ENCODE results near the gene ALK.

Gene ALK

DNA sequence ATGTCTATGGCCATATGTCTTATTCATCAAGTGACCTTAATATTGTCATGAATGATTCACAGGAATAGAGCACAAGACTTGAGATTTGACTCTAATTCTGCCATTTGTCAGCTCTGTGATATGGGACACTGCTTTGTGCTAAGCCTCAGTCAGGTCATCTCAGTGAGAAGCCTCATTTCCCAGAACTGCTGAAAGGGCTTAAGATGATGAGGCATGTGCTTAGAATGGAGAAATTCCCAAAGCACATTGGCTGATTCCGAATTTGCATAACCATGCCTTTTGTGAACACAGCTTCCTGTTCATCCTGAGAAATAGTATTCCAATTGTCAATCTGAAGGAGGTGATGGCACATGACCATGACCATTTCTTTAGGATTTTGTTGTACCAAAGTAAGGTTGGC, 218.1 kb downstream of the ALK start:
- Histone ChIP-seq H3K4me1 (ENCODE audit: low read length) (no peaks in the 10 kb centered on the region), H2AFZ (ENCODE audit: low read depth, low read length) (no peak overlapping the region)

DNA sequence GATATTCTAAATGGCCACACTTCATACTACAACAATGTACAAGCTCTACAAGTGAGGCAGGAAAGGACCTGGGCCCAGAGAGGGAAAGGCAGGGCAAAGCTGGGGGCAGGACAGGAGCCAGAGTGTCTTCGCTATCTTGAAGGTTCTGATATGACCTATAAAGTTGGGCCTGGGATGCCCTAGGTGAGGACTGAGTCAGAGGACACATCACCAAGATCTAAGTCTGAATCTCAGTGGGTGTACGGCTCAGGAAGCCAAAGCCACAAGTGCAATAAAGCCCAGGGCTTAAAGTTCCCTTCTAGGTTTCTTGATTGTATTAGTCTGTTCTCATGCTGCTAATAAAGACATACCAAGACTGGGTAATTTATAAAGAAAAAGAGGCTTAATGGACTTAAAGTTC, 219.1 kb downstream of the ALK start:
- Histone ChIP-seq H3K4me1 (ENCODE audit: low read length) (no peaks in the 10 kb centered on the region), H3K9me3 (ENCODE audit: insufficient read depth, low read length) (no peaks in the 10 kb centered on the region), H3K4me3 (ENCODE audit: low read length) (no peak overlapping the region), H3K27ac (ENCODE audit: low read length) (no peak overlapping the region), H3K4me2 (ENCODE audit: low read length) (no peak overlapping the region), H3K36me3 (replicated peaks; ENCODE audit: low read depth, low read length) (no peaks in the 10 kb centered on the region), H2AFZ (ENCODE audit: low read depth, low read length) (no peak overlapping the region), H3K9ac (ENCODE audit: low read length) (no peak overlapping the region), H4K20me1 (ENCODE audit: insufficient read depth, low read length) (no peaks in the 10 kb centered on the region), H3K27me3 (ENCODE audit: low read depth, low read length) (peaks cover 5% of the 10 kb centered on the region; the same call in 1 of the 2 replicates), H3K79me2 (ENCODE audit: low read length) (no peaks in the 10 kb centered on the region)
- no peak for TF ChIP-seq EZH2phosphoT487 (IDR thresholded peaks at IDR 0.05; ENCODE audit: low read depth)
- TF ChIP-seq, protein P1, sequence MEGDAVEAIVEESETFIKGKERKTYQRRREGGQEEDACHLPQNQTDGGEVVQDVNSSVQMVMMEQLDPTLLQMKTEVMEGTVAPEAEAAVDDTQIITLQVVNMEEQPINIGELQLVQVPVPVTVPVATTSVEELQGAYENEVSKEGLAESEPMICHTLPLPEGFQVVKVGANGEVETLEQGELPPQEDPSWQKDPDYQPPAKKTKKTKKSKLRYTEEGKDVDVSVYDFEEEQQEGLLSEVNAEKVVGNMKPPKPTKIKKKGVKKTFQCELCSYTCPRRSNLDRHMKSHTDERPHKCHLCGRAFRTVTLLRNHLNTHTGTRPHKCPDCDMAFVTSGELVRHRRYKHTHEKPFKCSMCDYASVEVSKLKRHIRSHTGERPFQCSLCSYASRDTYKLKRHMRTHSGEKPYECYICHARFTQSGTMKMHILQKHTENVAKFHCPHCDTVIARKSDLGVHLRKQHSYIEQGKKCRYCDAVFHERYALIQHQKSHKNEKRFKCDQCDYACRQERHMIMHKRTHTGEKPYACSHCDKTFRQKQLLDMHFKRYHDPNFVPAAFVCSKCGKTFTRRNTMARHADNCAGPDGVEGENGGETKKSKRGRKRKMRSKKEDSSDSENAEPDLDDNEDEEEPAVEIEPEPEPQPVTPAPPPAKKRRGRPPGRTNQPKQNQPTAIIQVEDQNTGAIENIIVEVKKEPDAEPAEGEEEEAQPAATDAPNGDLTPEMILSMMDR (IDR thresholded peaks at IDR 0.05; ENCODE audit: low read depth, low read length) = no peak

More for the DNA sequence above, 218.1 kb downstream of the ALK start:
- Histone ChIP-seq H3K36me3 (replicated peaks; ENCODE audit: low read depth, low read length) (no peaks in the 10 kb centered on the region), H3K4me3 (ENCODE audit: low read length) (no peak overlapping the region), H3K9me3 (ENCODE audit: insufficient read depth, low read length) (no peaks in the 10 kb centered on the region), H3K9ac (ENCODE audit: low read length) (no peak overlapping the region), H4K20me1 (ENCODE audit: insufficient read depth, low read length) (no peaks in the 10 kb centered on the region), H3K27ac (ENCODE audit: low read length) (no peak overlapping the region), H3K4me2 (ENCODE audit: low read length) (no peak overlapping the region), H3K27me3 (ENCODE audit: low read depth, low read length) (peaks cover 4% of the 10 kb centered on the region; the same call in 1 of the 2 replicates), H3K79me2 (ENCODE audit: low read length) (no peaks in the 10 kb centered on the region)
- TF ChIP-seq EZH2phosphoT487 (IDR thresholded peaks at IDR 0.05; ENCODE audit: low read depth) = no peak
- TF ChIP-seq, protein P1 (IDR thresholded peaks at IDR 0.05; ENCODE audit: low read depth, low read length) = no peak

DNA sequence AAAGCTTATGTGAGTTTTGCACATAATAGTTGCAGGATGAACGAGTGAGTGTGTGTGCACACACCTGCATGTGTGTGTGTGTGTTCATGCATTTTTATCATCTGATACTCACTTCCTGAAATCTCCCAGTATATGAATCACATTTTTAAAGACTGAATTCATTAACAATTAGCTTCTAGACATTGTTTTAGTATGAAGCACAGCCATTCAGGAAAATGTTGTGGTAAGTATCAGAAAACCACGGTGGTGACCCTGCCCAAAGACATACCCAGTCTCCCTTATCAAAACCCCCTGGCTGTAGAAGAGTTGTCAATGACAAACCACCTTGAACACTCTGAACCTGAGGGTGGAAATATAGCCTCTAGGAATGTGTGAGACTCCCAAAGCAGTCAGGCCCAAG, 220.8 kb downstream of the ALK start:
- H3K4me2 ChIP-seq (ENCODE audit: low read length) = no peak overlapping the region
- no peaks in the 10 kb centered on the region for H3K4me1 ChIP-seq (ENCODE audit: low read length)
- H4K20me1 ChIP-seq (ENCODE audit: insufficient read depth, low read length) = no peaks in the 10 kb centered on the region
- no peak overlapping the region for H3K27ac ChIP-seq (ENCODE audit: low read length)
- H3K4me3 ChIP-seq (ENCODE audit: low read length) = no peak overlapping the region
- 0 out of 2 replicates have a peak, but pooled peaks cover 5% of the 10 kb centered on the region for H3K27me3 ChIP-seq (ENCODE audit: low read depth, low read length)
- H3K79me2 ChIP-seq (ENCODE audit: low read length) = no peaks in the 10 kb centered on the region
- TF ChIP-seq, protein P1 (IDR thresholded peaks at IDR 0.05; ENCODE audit: low read depth, low read length) = no peak
- H3K9ac ChIP-seq (ENCODE audit: low read length) = no peak overlapping the region
- H2AFZ ChIP-seq (ENCODE audit: low read depth, low read length) = no peak overlapping the region
- no peaks in the 10 kb centered on the region for H3K36me3 ChIP-seq (replicated peaks; ENCODE audit: low read depth, low read length)
- H3K9me3 ChIP-seq (ENCODE audit: insufficient read depth, low read length) = no peaks in the 10 kb centered on the region

DNA sequence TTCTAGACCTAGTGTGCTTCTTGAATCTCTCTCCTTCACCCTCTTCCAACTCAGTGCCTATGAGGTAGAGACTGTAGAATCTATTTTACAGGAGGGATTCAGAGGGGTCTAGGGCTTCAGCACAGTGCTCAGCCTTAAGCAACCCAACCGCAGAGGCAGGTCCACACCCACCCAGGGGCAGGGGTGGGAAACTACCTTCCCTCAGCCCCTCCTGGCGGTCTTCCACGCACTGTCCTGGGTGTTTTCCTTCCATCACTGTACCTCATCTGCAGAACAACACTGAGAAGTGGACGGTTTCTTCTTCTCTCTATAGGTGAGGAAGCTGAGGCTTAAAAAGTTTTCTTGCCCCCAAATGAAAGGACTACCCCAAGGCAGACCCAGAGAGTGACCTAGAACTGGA, 222.3 kb downstream of the ALK start:
- Histone ChIP-seq H3K4me3 (ENCODE audit: low read length) (no peak overlapping the region), H3K27ac (ENCODE audit: low read length) (no peak overlapping the region), H3K79me2 (ENCODE audit: low read length) (no peaks in the 10 kb centered on the region), H3K4me1 (ENCODE audit: low read length) (no peaks in the 10 kb centered on the region), H3K9me3 (ENCODE audit: insufficient read depth, low read length) (no peaks in the 10 kb centered on the region), H3K36me3 (replicated peaks; ENCODE audit: low read depth, low read length) (no peaks in the 10 kb centered on the region), H3K9ac (ENCODE audit: low read length) (no peak overlapping the region), H3K4me2 (ENCODE audit: low read length) (no peak overlapping the region), H2AFZ (ENCODE audit: low read depth, low read length) (no peak overlapping the region), H4K20me1 (ENCODE audit: insufficient read depth, low read length) (no peaks in the 10 kb centered on the region), H3K27me3 (ENCODE audit: low read depth, low read length) (peaks cover 11% of the 10 kb centered on the region)
- no peak for TF ChIP-seq EZH2phosphoT487 (IDR thresholded peaks at IDR 0.05; ENCODE audit: low read depth)
- TF ChIP-seq, protein P1 (IDR thresholded peaks at IDR 0.05; ENCODE audit: low read depth, low read length) = no peak
